Stimulated activated naive CD8-positive, alpha-beta T cell treated with anti-CD3 and anti-CD28 coated beads, Interleukin-15, amount 100 ng/mL, for 72 hours (primary cell): ENCODE results near the gene JDP2.
"Not testable (repeated sequence)": the region's sequence is repeated elsewhere in the genome, so short reads cannot be mapped to it uniquely, and the experiment has no call there.

ENCODE experiments used
- ATAC-seq: fragments of 150-1000 bp; cut with Tn5 transposase; 2 replicates; pipeline ENCODE4 v1.10.0; 2021; ENCODE audit warnings: mild to moderate bottlenecking, moderate library complexity
- DNase-seq, 2 donors: peaks; one replicate each; pipeline ENCODE4 v3.0.0; 2021 to 2022
- H3K27ac Mint-ChIP-seq, 2 donors: one replicate each; pipeline ENCODE4 v1.8.0; 2022; ENCODE audit warnings: mild to moderate bottlenecking in 2 of 2, mixed read lengths in 2 of 2, moderate library complexity in 2 of 2
- H3K27me3 Mint-ChIP-seq: one replicate; pipeline ENCODE4 v1.8.0; 2022; ENCODE audit warnings: mixed read lengths
- H3K4me1 Mint-ChIP-seq: one replicate; pipeline ENCODE4 v1.8.0; 2022; ENCODE audit warnings: mild to moderate bottlenecking, mixed read lengths
- H3K4me3 Mint-ChIP-seq, 2 donors: one replicate each; pipeline ENCODE4 v1.8.0; 2022; ENCODE audit warnings: mild to moderate bottlenecking in 2 of 2, mixed read lengths in 2 of 2, moderate library complexity in 1 of 2
- H3K9me3 Mint-ChIP-seq, 2 donors: one replicate each; pipeline ENCODE4 v1.8.0; 2022; ENCODE audit warnings: mixed read lengths in 2 of 2

Gene JDP2

DNA sequence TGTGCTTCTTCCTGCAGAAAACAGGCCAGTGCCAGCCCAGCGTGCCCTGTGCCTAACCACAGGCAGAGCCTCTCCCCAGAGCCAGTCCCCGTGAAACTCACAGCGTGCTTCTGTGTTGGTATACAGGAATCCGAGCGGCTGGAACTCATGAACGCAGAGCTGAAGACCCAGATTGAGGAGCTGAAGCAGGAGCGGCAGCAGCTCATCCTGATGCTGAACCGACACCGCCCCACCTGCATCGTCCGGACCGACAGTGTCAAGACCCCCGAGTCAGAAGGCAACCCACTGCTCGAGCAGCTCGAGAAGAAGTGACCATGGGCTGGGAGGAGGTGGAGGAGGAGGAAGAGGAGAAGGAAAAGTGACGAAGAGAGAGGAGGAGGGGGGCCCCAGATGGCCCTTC, 41.3 kb downstream of the JDP2 start:
- Mint-ChIP-seq H3K9me3 (no peaks in the 10 kb centered on the region), H3K27me3 (no peaks in the 10 kb centered on the region), H3K27ac (no peak overlapping the region), H3K4me3 (no peak overlapping the region), H3K4me1 (peaks cover 7% of the 10 kb centered on the region)
- DNase-seq, result no peak
- ATAC-seq, result no peak

DNA sequence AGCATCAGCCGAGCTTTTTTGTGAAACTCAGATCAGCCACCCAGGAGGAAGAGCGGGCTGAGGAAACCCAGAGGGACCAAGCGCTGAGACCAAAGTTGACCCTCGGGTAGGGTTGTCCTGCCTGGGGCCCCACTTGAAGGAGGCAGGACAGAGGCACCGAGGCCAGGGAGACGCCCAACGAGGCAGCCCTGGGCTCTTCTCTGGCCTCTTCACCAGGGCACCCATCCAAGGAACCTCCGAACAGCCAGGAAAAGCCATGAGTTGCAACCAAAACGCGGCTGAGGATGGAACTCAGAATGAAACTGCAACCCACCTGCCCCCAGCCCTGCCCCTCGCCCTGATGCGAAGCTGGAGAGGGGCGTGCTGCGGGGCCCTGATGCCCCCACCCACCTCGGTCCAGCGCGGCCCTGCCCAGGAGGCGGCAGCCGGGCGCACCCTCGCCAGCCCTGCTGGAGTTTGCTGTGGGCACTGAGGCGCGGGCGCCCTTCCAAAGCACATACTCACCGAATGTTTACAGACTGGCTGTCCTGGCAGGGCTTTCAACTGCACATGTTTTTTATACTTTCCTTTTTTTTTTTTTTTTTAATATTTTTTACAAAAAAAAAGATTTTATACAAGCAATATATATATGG, 41.9 kb downstream of the JDP2 start:
- Mint-ChIP-seq H3K27ac (no peak overlapping the region), H3K9me3 (no peaks in the 10 kb centered on the region), H3K4me1 (peaks cover 7% of the 10 kb centered on the region), H3K27me3 (no peaks in the 10 kb centered on the region), H3K4me3 (no peak overlapping the region)
- ATAC-seq (peak; percentile 40), DNase-seq (no peak)

DNA sequence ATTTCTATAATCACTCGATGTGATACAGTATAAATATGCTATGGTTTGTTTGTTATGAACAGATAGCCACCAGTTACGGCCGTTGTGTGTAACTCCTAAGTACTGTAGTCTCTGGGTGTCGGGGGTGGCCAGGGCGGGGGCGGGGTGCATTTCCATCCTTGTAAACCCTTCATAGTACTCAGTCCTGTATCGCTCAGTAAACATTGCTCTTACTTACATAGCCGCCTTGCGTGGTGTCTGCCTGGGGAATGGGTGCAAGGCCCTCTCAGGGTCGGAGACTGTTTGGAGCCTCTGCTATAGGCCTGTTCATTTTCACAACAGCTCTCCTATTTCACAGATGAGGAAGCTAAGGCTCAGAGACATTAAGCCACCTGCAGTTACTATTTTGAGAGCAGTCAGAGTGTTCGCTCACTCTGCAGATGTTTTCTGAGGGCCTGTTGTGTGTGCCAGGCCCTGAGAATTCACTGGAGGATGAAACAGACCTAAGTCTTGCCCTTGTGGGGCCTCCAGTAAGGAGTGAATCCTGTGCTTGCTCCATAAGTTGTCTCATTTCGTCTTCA, 42.5 kb downstream of the JDP2 start:
- H3K27me3 Mint-ChIP-seq, result no peaks in the 10 kb centered on the region
- no peak overlapping the region for H3K27ac Mint-ChIP-seq
- no peak overlapping the region for H3K4me3 Mint-ChIP-seq
- no peaks in the 10 kb centered on the region for H3K9me3 Mint-ChIP-seq
- ATAC-seq, result no peak
- no peak for DNase-seq
- peaks cover 7% of the 10 kb centered on the region for H3K4me1 Mint-ChIP-seq

DNA sequence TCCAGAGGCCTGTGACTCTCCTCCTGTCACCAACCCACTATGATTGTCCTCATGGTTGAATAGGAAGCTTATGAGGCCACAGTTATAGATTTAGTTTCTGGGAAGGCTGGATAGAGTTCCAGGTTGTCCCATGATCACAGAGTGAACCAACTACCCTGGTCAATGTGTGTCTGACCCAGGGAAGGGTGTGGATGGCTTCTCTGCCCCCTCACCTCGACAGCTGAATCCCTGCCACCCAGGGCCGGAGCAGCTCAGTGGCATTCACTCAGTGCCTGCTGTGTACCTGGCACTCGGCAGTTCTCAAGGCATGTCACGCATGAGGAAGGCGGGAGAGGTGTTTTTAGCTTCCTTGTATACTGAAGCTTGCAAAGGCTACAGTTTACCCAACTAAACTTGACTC, 43.2 kb downstream of the JDP2 start:
- no peak overlapping the region for H3K4me3 Mint-ChIP-seq
- no peak overlapping the region for H3K27ac Mint-ChIP-seq
- peaks cover 7% of the 10 kb centered on the region for H3K4me1 Mint-ChIP-seq
- DNase-seq (no peak), ATAC-seq (no peak)
- H3K9me3 Mint-ChIP-seq, result no peaks in the 10 kb centered on the region
- H3K27me3 Mint-ChIP-seq, result no peaks in the 10 kb centered on the region

DNA sequence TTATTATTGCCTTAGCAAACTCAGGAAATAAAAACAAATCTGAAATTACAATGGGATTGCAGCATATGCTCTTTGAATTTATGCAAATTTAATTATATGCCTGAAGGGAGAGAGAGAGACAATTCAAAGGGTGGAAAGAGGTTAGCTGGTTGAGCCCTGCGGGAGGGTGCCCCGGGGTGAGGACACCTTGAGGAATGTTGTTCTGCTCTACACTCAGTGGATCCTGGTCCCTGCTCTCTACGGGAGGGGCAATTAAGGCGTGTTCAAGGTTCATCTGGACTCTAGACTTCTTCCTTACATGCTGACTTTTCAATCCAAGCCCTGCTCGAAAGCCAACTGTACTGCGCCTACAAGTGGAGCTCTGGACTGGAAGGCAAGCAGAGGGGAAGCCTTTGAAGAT, 46.3 kb downstream of the JDP2 start:
- peaks cover 14% of the 10 kb centered on the region for H3K27me3 Mint-ChIP-seq
- not testable (repeated sequence) for H3K9me3 Mint-ChIP-seq, ATAC-seq, H3K4me1 Mint-ChIP-seq, DNase-seq, H3K4me3 Mint-ChIP-seq, H3K27ac Mint-ChIP-seq

DNA sequence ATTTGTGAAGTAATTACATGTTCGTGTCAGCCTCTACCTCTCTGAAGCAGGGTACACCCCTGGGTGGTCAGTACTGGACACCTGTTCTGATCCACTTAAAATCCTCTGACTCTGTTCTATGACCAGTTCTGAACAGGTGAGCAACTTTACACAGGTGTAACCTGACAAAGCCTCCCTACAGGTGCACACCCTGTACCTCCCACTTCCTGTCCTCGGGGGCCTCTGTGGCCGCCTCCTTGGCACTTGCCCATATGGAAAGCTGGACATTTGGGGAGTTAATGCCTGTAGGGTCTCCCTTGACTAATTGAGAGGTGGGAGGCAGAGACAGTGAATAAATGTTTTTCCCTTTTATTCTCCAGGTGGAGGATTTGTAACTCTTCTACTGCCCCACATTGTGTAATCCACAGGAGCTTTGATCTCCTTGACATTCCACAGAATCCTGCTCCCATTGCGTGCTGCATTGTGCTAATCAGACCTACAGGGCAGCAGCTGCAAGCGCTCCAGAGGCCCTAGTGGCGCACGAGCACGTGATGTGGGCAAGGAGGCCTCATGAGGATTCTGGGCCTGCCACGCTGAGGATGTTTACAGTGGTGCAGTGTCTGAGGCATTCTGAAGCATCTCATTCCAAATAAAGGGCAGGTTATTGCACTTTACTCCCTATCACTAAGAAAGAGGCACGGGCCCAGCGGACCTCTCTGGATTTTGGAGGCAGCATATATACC, 48.6 kb downstream of the JDP2 start:
- no peak overlapping the region for H3K27ac Mint-ChIP-seq
- no peaks in the 10 kb centered on the region for H3K9me3 Mint-ChIP-seq
- no peaks in the 10 kb centered on the region for H3K4me1 Mint-ChIP-seq
- no peak for ATAC-seq
- H3K4me3 Mint-ChIP-seq, result no peak overlapping the region
- peaks cover 26% of the 10 kb centered on the region for H3K27me3 Mint-ChIP-seq
- DNase-seq, result no peak

DNA sequence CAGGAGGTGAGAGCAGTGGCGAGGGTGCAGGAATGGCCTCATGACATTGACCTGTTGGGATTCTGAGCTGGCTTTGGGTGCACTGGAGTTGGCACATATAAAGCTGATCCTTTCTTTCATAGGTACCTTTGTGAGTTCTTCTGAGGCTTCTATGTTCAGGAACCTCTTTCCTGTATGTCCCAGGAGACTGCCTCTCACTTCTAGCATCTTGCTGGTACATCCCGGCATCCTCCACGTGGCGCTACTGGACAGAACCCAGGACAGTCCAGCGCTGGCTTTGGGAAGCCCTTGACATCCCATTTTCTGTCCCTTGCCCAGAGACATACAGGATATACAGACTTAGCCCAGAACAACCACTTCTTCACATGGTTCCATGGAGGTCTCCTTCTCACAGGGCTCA, 50.1 kb downstream of the JDP2 start:
- H3K9me3 Mint-ChIP-seq, result no peaks in the 10 kb centered on the region
- no peak overlapping the region for H3K4me3 Mint-ChIP-seq
- peak overlapping the region; percentile 52 to 54 for H3K27ac Mint-ChIP-seq
- no peak for DNase-seq
- peaks cover 29% of the 10 kb centered on the region for H3K27me3 Mint-ChIP-seq
- ATAC-seq, result no peak
- no peaks in the 10 kb centered on the region for H3K4me1 Mint-ChIP-seq

DNA sequence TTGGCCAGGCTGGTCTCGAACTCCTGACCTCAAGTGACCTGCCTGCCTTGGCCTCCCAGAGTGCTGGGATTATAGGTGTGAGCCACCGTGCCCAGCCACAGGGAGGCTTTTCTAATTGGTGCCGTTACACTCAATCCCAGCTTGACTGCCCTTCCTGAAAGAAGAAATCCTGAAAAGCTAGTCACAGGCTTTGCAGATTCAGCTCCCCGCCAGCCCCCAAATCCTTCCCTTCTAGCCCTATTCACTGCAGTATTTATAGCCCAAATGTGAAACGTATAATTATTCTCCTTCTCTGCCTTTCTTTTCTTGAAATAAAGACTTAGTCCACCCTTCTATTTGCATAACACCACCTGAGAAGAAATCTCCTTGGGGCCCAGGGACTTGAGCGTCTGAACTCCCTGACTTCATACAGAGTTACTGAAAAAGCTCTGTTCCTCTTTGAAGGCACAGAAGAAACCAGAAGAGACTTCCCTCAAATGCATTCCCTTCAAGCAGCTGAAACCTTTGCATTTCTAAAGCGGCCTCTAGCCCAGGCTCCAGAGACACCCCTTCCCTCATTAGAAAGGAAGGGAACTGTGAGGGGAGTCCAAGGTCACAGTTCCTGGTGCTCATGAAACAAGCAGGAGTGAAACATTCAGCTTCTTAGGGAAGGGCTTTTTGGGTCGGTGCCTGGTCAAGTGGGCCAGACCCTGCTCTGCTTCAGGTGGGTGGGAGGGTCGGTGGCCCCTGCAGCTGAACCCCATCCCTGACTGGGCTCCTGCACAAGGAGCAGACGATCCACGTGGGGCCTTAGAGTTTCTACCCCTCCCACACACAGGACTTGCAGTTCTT, 52.2 kb downstream of the JDP2 start:
- Mint-ChIP-seq H3K27ac (no peak overlapping the region), H3K9me3 (no peaks in the 10 kb centered on the region), H3K4me3 (no peak overlapping the region), H3K4me1 (no peaks in the 10 kb centered on the region), H3K27me3 (peaks cover 36% of the 10 kb centered on the region)
- DNase-seq, result no peak
- ATAC-seq, result no peak

DNA sequence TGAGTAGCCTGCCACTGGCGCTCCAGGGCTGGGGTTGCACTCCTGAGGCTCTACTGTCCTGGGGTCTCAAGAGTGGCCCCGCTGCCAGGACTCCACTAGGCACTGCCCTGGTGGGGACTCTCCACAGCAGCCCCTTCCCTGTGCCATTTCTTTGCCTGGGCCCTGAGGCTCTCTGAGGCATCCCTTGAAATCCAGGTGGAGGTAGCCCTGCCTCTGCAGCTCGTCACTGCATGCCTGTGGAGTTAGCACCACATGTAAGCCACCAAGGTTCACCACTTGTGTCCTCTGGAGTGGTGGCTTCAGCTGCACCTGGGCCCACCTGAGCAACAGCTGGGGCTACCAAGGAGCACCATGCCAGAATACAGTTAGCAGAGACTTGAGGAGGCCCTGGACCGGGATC, 54.5 kb downstream of the JDP2 start:
- Mint-ChIP-seq H3K27ac (no peak overlapping the region), H3K9me3 (no peaks in the 10 kb centered on the region), H3K4me3 (no peak overlapping the region), H3K4me1 (peaks cover 17% of the 10 kb centered on the region), H3K27me3 (peaks cover 46% of the 10 kb centered on the region)
- DNase-seq (no peak), ATAC-seq (no peak)

DNA sequence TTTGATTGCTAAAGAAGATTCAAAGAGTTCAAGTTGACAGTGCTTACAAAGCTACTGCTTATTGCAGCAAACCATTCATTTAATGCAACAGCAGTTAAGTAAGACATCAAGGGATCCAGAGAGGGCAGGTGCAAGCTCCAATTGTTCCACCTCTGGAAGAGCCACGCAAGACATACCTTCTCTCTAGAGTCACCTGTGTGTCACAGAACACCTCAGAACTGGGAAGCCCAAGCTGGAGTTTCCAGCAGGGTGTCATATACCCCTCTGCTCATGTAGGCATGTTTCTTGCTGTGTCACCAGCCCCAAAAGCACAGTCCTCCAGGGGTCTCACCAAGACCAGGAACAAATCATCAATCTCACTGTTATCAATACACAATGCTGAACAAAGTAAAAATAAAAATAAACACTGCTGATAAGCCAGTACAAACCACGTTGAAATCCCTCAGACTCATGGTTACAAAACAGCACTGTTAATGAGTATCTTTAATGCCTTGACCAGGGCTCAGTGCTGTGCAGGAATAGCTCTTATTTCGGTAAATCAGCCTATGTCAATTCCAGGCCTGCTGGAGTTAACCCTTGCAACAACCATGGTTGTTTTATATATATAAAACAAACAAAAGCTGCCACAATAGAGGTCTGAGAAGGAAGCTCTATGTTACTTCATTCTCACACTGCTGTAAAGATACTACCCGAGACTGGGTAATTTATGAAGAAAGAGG, 57.0 kb downstream of the JDP2 start:
- no peak overlapping the region for H3K4me3 Mint-ChIP-seq
- H3K9me3 Mint-ChIP-seq, result no peaks in the 10 kb centered on the region
- H3K4me1 Mint-ChIP-seq, result peaks cover 37% of the 10 kb centered on the region
- peaks cover 30% of the 10 kb centered on the region for H3K27me3 Mint-ChIP-seq
- ATAC-seq (no peak), DNase-seq (no peak)
- H3K27ac Mint-ChIP-seq, result no peak overlapping the region

DNA sequence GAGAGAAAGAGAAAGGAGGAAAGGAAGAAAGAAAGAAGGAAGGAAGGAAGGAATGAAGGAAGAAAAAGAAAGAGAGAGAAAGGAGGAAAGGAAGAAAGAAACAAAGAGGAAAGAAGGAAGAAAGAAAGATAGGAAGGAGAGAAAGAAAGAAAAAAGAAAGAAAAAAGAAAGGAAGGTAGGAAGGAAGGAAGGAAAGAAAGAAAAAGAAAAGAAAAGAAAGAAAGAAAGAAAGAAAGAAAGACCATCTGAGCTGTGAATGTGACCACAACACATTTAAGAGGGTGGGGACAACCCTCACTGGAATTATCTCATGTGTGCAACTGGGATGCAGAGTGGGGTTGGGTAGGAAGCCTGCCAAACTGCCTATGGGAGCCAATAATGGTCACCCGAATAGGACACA, 58.5 kb downstream of the JDP2 start:
- Mint-ChIP-seq H3K27ac (no peak overlapping the region), H3K27me3 (peaks cover 29% of the 10 kb centered on the region), H3K4me3 (no peak overlapping the region), H3K9me3 (no peaks in the 10 kb centered on the region), H3K4me1 (peaks cover 37% of the 10 kb centered on the region)
- no peak for ATAC-seq
- DNase-seq, result no peak

DNA sequence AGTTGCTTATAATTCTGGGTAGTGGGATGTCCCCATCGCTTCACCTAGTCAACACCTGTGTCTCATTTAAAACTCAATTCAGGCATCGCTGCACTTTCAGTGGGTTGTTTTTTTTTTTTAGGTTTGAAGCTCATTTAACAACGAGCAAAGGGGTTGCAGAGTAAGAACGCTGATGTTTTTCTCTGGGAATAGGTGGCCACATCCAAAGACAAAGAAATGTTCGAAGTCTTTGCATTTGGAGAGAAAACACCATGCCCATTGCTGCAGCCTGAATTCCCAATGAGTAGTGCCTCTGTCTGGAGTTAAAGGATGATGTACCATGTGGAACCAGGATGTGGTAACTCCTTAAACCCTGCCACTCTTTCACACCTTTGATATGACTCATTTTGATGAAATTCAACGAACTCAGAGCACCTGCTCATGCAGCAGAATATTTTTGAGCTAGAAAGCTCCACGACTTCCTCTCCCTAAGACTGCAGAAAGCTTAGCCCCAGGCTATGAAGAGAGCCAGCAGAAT, 59.4 kb downstream of the JDP2 start:
- Mint-ChIP-seq H3K4me1 (peaks cover 45% of the 10 kb centered on the region), H3K4me3 (peak overlapping the region in 1 of 2 donors; percentile 25), H3K27ac (no peak overlapping the region), H3K9me3 (no peaks in the 10 kb centered on the region), H3K27me3 (peaks cover 25% of the 10 kb centered on the region)
- peak; percentile 30 to 38 for DNase-seq
- peak; percentile 95 for ATAC-seq

DNA sequence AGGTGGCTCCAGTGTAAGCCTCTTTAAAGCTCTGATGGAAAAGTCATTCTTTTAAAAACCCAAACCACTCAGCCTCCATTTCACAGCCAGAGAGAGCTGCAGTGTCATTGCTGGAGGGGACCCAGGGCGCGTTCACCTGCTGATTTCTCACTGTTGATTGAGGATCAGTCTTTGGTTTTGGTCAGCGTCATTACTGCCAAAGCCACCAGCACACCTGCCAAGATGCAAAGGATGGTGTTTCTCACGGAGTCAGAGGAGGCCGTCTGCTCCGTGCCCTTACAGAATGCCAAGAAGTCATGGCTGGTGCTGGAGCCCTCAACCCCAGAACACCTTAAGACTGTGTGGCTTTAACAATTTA, 61.6 kb downstream of the JDP2 start:
- H3K27ac Mint-ChIP-seq, result no peak overlapping the region
- DNase-seq, result no peak
- ATAC-seq, result no peak
- no peaks in the 10 kb centered on the region for H3K9me3 Mint-ChIP-seq
- H3K27me3 Mint-ChIP-seq, result peaks cover 23% of the 10 kb centered on the region
- peaks cover 66% of the 10 kb centered on the region for H3K4me1 Mint-ChIP-seq
- H3K4me3 Mint-ChIP-seq, result no peak overlapping the region

DNA sequence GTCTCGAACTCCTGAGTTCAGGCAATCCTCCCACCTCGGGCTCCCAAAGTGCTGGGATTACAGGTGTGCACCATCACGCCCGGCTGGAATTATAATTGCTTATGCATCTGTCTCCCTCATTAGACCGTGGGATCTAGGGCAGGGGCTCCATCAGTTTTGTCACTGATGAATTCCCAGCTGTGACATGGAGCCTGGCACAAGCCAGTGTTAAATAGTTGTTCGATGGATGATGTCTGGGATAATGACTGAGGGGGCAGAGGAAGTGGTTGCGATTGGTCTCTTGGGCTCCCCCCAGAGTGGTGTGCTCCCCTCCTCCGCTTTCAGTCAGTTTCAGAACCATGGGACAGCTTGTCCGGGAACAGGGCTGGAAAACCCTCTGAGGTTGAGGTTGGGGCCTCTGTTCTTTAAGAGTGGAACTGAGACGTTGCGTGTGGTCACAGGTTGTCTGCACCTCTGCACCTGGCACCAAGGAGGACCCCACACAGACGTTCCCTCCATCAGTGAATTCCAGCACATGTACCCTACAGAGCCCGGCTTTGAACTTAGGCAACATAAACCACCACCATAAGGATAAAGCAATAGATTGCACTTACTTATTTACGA, 63.7 kb downstream of the JDP2 start:
- no peak overlapping the region for H3K27ac Mint-ChIP-seq
- H3K4me3 Mint-ChIP-seq, result no peak overlapping the region
- DNase-seq, result no peak
- no peak for ATAC-seq
- peaks cover 7% of the 10 kb centered on the region for H3K27me3 Mint-ChIP-seq
- no peaks in the 10 kb centered on the region for H3K9me3 Mint-ChIP-seq
- peaks cover 78% of the 10 kb centered on the region for H3K4me1 Mint-ChIP-seq
